ENCODE data around the gene GALM. TPM values are rescaled to one million over a fixed set of nuclear protein-coding genes. Genes with fewer than 3 reads are reported as not detected.
"Not testable (repeated sequence)": the region's sequence is repeated elsewhere in the genome, so short reads cannot be mapped to it uniquely, and the experiment has no call there.

GALM gene
- polyA plus RNA-seq, 1 experiment = 10.1 TPM

DNA sequence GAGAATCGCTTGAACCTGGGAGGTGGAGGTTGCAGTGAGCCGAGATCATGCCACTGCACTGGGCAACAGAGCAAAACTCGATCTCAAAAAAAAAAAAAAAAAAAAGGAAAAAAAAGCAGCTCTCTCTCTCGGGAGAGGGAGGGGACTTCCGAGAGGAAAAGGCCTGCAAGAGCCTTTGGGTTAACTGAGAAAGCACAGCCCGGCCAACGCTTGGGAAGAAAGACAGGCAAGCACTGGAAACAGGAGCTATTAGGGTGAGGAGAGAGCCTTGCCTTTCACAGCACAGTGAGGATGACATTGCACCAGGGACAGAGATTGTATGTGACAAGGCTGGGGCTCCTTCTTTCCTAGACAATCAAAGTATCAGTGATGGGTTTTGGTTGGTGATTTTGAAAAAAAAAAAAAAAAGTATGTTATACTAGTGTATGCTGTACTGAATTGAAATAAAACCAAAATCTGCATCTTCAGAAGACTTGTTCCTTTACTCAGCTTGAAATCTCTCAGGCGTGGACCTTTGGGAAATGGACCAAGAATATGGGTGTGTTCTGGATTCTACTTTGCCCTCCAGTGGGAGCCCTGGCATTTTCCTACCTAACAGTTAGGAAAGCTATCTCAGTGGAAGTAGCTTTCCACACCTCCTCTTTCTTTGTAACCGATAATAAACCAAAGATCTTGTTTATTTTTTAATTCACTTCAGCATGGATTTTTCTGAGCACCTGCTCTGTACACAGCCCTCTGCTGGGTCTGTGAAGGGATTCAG lies 68.6 kb downstream of the GALM start:
- POLR2A ChIA-PET = interaction anchor here (0.6 to 1.0 kb wide), 2 partner anchors 17 to 176 kb away, joined by 3 to 5 read pairs; partner anchors contain the start of gene SRSF7
- CTCF ChIA-PET = interaction anchor here (0.8 to 4.2 kb wide), 9 partner anchors 10 to 419 kb away, joined by 3 to 23 read pairs (median 4); no protein-coding TSS in a partner anchor
- no peak for TF ChIP-seq CTCF (IDR thresholded peaks at IDR 0.05; ENCODE audit: insufficient read depth, low read depth, low read length)
- DNase-seq (ENCODE audit: low read depth) = no peak
- Histone ChIP-seq H3K27me3 (ENCODE audit: control insufficient read depth, insufficient read depth, low read length) (no peaks in the 10 kb centered on the region), H3K36me3 (ENCODE audit: control insufficient read depth, insufficient read depth, low read length) (peaks cover 2% of the 10 kb centered on the region), H3K4me3 (ENCODE audit: low read depth, low read length) (no peak overlapping the region)

- Histone ChIP-seq H3K27me3 (ENCODE audit: control insufficient read depth, insufficient read depth, low read length) (no peaks in the 10 kb centered on the region), H3K36me3 (ENCODE audit: control insufficient read depth, insufficient read depth, low read length) (peaks cover 3% of the 10 kb centered on the region), H3K4me3 (ENCODE audit: low read depth, low read length) (no peak overlapping the region)
- CTCF ChIA-PET = interaction anchor here (1.2 to 1.6 kb wide), 2 partner anchors 11 to 421 kb away, joined by 3 to 4 read pairs; no protein-coding TSS in a partner anchor
- POLR2A ChIA-PET = interaction anchor here (0.5 kb wide), 1 partner anchor 15 kb away, joined by 3 read pairs; no protein-coding TSS in a partner anchor
- no peak for TF ChIP-seq CTCF (IDR thresholded peaks at IDR 0.05; ENCODE audit: insufficient read depth, low read depth, low read length)
- no peak for DNase-seq (ENCODE audit: low read depth)
Observed at GRCh38 chr2:38735999-38736320, 70.0 kb downstream of the GALM start.

DNA sequence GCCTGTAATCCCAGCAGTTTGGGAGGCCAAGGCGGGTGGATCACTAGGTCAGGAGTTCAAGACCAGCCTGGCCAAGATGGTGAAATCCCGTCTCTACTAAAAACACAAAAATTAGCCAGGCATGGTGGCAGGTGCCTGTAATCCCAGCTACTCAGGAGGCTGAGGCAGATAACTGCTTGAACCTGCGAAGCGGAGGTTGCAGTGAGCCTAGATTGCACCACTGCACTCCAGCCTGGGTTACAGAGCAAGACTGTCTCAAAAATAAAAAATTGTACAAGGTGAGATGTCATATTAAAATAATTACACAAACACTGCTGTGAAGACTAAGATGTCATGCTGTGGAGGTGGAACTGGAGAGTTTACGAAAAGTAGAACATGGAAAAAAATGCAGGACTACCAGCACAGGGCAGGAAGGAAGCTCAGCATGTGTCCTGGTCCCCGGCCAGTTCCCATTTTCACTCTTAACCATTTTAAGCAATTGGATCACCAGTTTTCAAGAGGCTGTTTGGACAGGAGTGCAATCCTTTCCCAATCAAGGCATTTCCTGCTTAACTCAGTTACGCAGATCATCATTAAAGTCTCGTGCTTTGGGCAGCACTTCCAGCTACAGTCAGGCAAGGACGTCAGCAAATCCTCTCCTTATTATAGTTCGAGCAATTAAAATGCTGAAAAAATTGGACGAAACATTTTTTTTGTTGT lies 71.2 kb downstream of the GALM start:
- POLR2A ChIA-PET = interaction anchor here (0.9 kb wide), 1 partner anchor 14 kb away, joined by 3 read pairs; the partner anchor contains the start of gene SRSF7
- DNase-seq (ENCODE audit: low read depth); H3K27me3 ChIP-seq (ENCODE audit: control insufficient read depth, insufficient read depth, low read length); H3K36me3 ChIP-seq (ENCODE audit: control insufficient read depth, insufficient read depth, low read length); H3K4me3 ChIP-seq (ENCODE audit: low read depth, low read length): not testable (repeated sequence)
- CTCF ChIA-PET = interaction anchor here (1.2 to 7.6 kb wide), 2 partner anchors 12 to 202 kb away, joined by 3 to 54 read pairs; no protein-coding TSS in a partner anchor

GRCh38 chr2:38737925-38738324 lies 72.0 kb downstream of the GALM start:
- CTCF ChIA-PET = interaction anchor here (7.6 kb wide), 1 partner anchor 202 kb away, joined by 54 read pairs; no protein-coding TSS in a partner anchor
- TF ChIP-seq CTCF (IDR thresholded peaks at IDR 0.05; ENCODE audit: insufficient read depth, low read depth, low read length) = no peak
- H3K4me3 ChIP-seq (ENCODE audit: low read depth, low read length) = no peak overlapping the region
- no peaks in the 10 kb centered on the region for H3K27me3 ChIP-seq (ENCODE audit: control insufficient read depth, insufficient read depth, low read length)
- H3K36me3 ChIP-seq (ENCODE audit: control insufficient read depth, insufficient read depth, low read length) = peaks cover 3% of the 10 kb centered on the region
- DNase-seq (ENCODE audit: low read depth) = no peak
- POLR2A ChIA-PET = interaction anchor here (0.9 kb wide), 1 partner anchor 13 kb away, joined by 3 read pairs; the partner anchor contains the start of gene SRSF7

GRCh38 chr2:38739524-38739923 lies 73.6 kb downstream of the GALM start:
- DNase-seq (ENCODE audit: low read depth) = no peak
- H3K27me3 ChIP-seq (ENCODE audit: control insufficient read depth, insufficient read depth, low read length) = no peaks in the 10 kb centered on the region
- ChIA-PET POLR2A (no interaction called here), CTCF (interaction anchor here (0.6 to 7.6 kb wide), 4 partner anchors 9 to 204 kb away, joined by 3 to 54 read pairs (median 4); no protein-coding TSS in a partner anchor)
- no peak overlapping the region for H3K4me3 ChIP-seq (ENCODE audit: low read depth, low read length)
- TF ChIP-seq CTCF (IDR thresholded peaks at IDR 0.05; ENCODE audit: insufficient read depth, low read depth, low read length) = no peak
- H3K36me3 ChIP-seq (ENCODE audit: control insufficient read depth, insufficient read depth, low read length) = peaks cover 5% of the 10 kb centered on the region

Measured in BJ (cell line).